ENCODE data around the gene NXNL2.

Gene NXNL2

DNA sequence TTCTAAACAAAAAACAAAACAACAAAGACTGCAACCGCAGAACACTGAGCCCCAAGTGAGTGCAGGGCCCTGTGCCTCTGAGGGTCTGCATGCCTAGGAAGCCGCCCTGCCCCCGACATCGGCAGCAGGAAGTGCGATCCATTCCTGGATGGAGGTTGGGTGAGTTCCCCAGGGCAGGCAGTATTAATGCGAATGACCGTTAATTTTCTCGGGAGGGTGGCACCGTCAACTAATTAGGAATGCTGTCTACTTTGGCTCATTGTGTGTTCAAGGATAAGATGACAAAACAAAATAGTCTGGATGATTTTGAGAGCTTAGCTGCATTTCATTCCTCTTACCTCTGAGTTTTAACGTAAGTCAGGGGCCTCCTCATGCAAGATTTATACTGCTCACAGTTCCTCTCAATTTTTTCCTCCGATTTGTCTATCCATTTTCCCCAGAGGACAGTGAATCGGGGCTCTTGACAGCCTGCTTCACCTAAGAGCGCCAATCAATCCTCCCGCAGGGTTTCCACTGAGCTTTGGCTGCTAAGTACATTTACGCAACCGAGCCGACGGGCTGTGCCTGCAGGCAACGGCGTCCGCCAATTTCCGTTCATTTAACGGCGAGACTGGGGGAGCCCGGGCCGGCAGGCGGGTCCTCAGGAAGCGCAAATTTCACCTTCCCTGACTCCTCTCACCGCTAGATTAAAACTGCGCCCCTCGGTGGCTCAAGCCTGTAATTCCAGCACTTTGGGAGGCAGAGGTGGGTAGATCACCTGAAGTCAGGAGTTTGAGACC, 2.9 kb upstream of the NXNL2 start:
- DNase-seq (ENCODE audit: low read depth in 3 of 3): no peak

DNA sequence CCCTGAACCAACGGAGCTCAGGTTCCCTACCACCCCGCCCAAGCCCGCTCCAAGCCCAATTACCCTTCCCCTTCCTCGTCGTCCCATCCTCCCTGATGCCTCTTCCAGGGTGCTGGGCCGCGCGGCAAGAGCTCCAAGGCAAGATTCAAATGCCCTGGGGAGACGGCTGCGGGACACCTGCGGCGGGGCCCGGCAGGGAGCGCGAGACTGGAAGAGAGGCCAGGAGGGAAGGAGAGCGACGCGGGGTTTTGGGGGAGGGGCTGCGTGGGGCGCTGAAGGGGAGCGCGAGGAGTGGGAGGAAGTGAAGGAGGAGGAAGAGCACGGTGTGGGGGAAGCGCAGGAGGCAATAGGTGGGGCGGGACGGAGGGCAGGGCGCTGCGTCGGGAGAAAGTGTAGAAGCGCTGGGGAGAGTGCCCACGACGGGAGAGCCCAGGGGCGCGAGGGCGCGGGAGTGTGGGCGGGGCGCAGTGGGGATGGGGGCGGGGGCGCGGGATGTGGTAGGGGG, 975 bp upstream of the NXNL2 start:
- no peak for DNase-seq (ENCODE audit: low read depth in 3 of 3)

DNA sequence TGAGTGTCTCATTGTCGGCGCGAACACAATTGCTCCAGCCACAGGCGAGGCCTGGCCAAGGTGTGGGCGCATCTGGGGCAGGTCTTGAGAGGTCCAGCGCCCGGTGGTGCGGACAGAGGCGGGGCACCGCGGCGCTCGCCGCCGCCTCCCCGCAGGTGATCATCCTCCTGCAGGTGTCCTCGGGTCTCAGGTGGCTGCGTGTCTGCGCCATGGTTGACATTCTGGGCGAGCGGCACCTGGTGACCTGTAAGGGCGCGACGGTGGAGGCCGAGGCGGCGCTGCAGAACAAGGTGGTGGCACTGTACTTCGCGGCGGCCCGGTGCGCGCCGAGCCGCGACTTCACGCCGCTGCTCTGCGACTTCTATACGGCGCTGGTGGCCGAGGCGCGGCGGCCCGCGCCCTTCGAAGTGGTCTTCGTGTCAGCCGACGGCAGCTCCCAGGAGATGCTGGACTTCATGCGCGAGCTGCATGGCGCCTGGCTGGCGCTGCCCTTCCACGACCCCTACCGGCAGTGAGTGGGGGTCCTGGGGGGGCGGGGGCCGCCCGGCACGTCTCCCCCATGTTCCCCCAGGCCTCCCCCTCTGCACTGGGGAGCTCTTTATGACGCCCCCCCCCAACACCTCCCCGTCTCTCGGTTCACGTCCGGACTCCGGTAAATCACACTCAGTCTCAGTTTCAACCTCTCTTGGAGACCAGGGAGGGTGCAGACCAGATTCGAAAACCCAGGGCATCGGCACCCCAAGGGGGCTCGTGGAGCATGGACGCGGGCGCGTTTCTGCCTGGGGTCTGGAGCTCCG, 446 bp downstream of the NXNL2 start:
- no peak for DNase-seq (ENCODE audit: low read depth in 3 of 3)

DNA sequence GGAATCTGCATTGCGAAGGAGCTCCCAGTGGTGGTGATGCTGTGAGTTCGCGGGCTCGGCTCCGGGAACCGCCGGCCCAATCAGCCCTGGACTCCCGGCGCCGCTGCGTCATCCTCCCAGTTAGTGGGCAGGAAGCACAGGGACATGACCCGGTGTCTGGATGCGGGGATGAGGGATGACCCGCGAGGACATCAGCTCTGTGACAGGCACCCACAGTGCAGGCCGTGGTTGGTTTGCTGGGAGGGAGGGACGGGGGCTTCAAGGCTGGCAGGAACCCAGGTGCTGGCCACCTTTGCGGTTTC, 996 bp downstream of the NXNL2 start:
- DNase-seq (ENCODE audit: low read depth in 3 of 3): no peak

DNA sequence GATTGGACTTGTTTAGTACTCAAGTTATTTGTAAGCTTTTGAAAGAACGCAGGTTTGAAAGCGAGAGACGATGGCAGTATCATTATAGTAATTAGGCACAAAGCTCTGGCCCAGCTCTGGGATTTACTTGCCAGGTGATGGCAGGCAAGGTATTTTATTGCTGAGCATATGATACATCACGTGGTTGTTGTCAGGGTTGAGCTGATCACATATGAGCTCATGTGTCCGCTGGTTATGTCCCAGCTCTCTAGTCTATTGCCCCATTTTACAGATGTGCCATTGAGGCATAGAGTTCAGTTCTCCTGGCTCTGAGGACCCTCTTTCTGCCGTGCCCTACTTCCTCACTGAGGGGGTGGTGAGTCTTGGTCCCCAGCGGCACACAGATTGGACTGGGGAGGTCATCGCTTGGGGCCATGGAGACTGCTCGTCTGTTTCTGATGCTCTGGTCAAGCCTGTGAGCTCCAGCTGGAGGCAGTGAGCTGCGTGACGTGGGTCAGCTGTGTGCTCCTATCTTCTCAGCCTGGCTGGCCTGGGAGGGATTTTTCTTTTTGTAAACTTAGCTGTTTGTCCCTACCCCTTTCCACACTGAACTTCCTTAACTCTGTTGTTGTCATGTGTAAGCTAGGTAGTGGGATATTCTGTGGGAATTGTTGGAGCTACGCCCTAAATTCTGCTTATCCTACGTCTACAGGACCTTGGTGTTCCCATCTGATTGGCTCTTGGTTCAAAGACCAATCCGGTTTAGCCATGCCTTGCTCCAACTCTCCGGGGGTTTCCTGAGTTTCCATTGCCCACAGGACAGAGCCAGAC, 2.2 kb downstream of the NXNL2 start:
- DNase-seq (ENCODE audit: low read depth in 3 of 3): no peak

DNA sequence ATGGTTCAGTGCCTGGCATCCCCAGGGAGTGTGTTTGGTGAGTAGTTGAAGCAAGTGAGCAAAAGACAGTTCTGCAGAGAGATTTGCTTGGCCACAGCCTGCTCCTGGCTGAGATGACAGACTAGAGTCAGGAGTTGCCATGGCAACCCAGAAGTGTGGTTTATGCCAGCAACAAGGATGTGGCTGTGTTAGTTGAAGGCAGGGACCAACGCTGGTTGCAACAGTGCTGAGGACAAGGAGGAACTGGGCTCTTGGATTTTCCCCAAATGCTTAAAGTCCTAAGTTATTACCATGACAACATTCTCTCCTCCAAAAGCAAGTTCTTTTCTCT, 2.7 kb downstream of the NXNL2 start:
- DNase-seq (ENCODE audit: low read depth in 3 of 3): no peak

DNA sequence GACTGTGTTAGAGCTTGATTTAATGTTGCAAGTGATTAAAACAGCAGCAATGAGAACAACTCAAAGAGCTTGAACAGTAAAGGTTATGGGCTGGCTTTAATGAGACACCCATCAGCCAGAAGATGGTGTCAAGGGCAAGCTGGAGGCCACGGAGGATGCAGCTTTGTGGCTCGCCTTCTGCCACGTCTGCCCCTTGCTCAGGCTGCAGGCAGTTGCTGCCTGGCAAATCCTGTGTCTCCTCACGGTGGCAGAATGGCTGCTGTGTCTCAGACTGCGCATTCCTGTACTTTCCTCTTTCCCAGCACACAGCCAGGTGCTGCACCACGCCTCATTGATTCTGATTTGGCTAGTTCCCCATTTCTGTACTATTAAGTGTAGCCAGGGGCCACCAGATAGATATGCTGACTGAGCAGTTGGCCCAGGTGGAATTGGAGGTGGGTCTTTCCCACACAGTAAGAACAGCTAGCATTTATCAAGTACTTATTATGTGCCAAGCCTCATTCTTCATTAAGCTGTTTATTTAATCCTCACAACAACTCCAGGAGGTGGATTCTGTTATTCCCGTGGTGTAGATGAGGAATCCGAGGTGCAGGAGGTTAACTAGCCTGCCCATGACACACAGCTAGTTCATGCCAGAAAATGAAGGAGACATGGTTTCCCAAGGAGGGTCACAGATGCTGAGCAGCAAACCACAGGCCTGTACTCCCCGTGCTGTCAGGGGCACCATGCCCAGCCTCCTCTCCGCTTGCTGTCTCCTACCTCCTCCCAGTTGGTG, 3.5 kb downstream of the NXNL2 start:
- no peak for DNase-seq (ENCODE audit: low read depth in 3 of 3)

DNA sequence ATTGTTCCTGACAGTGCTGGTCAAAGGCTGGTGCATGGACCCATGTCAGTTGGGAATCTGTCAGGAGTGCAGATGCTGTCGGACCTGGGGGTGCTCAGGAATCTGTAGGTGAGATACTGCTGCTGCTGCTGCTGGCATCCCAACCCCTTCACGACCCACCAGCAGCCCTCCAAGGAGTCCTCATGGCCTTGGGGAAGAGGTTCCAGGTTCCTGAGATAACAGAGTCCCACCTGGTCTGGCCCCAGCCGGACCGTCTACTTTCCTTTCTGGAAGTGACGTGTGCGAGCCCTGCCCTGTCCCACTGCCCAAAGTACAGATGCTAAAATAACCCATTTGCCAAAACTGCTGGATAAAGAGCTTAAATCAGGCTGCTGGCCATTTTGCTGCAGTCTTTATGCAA, 4.3 kb downstream of the NXNL2 start:
- DNase-seq (ENCODE audit: low read depth in 3 of 3): no peak

DNA sequence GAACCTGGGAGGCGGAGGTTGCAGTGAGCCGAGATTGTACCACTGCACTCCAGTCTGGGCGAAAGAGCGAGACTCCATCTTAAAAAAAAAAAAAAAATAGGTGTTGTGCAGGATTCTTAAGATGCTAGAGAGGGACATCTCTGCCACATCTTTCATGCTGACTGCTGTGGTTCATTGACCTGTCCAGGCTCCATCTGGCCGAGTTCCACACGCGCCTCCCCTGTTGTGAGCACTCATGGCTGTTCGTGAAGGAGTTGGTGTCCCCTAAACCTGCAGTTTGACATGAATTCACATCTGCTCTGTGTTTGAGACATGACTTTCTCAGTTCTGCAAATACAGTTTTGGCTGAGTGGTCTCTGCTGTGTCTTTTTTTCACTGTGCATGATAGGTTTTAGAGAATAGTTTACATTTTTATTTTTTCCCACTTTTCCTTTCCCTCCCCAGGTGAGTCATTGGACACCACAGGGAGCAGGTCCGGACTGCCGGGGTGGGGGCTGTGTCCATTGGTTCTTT, 5.3 kb downstream of the NXNL2 start:
- no peak for DNase-seq (ENCODE audit: low read depth in 3 of 3)

DNA sequence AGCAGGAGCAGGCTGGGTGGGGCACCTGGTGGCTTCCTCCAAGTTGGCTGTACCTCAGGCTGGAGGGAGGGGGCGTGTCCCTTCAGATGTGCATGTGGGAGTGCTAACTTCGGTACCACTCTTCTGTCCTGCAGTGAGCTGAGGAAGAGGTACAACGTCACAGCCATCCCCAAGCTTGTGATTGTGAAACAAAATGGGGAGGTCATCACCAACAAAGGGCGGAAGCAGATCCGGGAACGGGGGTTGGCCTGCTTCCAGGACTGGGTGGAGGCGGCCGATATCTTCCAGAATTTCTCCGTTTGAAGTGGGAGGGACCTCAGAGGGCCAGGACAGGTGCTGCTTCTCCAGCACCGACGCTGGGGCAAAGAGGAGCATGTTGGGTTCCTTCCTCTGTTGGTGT, 9.3 kb downstream of the NXNL2 start:
- no peak for DNase-seq (ENCODE audit: low read depth in 3 of 3)

DNA sequence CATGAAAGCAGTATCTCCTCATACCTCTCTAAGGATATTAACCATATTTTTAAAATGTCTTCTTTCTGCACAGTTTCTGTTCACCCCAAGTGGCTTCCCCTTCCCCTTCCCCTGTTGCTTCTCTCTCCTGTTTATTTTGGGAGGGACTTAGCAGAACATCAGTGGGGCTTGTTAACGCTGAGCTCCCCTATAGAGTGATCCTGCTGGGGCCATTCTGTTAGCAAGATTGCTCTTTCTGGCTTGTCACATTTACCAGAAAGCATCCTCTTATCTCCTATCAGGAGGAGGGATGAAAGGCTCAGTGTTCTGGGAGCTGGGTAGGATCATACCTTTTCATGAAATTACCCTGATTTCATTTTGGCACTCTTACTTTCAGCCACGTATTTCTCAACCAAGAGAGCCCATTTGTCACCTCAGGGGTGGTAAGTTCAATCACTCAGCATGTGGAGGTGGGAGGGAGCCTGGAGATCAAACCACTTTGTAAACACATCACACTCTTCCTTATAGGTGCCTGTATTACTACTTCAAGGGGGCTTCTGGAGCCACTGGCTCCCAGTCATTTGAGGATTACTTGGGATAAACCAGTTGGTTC, 16.7 kb downstream of the NXNL2 start:
- DNase-seq (ENCODE audit: low read depth in 3 of 3): no peak

DNA sequence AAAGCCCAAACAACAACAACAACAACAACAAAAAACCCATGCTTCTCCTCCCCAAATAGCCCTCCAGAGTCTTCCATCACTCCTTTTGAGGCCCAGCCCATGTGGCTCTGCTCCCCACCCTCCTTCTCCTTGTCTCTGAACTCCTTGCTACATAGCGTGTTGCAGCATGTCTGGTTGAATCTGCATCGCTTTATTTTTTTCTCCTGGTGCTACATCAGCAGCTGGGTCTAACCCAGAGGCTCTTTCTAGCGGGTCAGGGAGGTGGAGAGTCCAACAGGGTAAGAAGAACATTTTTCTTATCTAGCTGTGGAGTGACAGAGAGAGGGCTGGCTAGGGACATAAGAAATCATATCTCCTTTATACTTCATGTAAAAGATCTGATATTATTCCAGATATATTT, 18.4 kb downstream of the NXNL2 start:
- no peak for DNase-seq (ENCODE audit: low read depth in 3 of 3)

DNA sequence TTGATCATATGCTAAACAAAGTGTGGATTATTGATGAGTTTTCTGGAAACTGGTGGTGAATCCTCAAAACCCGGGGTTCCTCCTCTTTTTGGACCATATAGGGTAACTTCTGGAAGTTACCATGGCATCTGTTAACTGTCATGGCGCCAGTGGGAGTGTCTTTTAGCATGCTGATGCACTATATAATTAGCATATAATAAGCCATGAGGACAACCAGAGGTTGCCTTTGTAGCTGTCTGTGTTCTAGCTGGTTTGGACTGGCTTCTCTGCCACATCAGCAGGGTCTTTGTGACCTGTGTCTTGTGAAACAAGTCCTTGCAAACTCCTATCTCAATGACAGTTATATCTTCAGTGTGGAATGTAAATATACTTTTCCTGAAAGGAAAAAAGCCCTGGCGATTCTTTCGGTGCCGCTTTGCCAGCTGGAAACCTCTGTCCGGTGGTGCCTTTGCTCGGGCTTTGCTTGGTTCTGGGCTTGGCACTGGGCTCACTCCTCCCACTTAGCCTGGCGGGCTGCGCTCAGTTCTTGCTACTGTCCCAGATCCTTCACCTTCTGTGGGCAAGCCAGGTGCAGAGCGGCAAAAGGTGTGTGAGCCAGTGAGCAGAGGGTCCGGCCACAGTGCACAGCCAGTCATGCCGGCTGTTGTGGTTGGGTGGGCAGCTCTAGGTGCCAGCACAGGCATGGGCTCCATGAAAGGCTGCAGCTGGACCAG, 20.4 kb downstream of the NXNL2 start:
- DNase-seq (ENCODE audit: low read depth in 3 of 3): no peak

DNA sequence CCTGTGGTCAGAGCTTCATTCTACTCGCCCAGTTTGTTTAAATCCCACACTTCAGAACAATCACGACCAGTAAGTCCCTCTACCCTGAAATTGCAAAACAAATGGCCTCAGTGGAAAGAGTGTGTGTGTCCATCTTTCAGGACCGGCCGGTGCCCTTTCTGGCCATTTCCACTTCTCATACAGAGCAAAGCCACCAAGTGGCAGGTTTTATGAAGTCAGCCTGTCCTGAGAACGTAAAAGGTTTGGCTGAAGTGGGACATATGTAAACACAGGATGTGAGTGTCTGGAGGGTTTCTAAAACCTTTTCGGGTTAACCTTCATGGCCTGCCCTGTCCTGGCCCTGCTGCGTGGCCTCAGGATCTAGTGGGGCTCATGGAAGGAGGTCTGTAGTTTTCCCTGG, 24.7 kb downstream of the NXNL2 start:
- DNase-seq (ENCODE audit: low read depth in 3 of 3): no peak

DNA sequence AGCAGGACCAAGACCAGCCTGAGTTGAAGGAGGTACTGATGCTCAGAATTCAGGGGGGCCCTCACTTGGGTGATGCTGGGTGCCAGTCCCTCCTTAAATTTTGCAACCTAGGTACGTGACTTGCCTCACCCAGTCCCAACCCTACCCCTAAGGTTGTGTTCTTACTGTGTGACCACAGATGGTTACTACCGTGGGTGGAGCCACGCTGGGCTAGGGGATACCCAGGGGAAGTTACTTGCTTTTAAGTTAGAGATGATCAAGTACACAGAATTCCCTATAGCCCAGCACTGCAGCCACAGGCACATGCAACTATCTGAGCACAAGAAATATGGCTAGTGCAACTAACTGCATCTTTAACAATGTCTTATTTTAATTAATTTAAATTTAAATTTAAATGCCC, 32.9 kb downstream of the NXNL2 start:
- DNase-seq (ENCODE audit: low read depth in 3 of 3): no peak

DNA sequence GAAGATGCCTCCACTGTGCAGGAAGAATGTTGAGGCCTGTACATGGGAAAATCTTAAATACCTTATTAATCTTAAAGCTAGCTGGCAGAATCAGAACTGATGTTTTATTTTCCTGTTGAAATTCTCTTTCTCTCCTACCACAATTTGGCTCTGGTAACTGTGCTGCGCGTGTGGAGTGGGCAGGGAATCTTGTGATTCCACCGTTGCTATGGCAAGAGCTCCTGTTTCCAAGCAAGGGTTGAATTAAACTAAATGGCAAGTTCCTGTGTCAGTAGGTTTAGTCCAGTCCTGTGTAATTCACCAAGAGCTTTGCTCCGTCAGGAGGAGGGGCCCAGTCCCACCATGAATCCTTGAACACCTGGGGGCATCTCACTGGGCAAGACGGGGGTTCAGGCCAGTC, 36.4 kb downstream of the NXNL2 start:
- DNase-seq (ENCODE audit: low read depth in 3 of 3): no peak

DNA sequence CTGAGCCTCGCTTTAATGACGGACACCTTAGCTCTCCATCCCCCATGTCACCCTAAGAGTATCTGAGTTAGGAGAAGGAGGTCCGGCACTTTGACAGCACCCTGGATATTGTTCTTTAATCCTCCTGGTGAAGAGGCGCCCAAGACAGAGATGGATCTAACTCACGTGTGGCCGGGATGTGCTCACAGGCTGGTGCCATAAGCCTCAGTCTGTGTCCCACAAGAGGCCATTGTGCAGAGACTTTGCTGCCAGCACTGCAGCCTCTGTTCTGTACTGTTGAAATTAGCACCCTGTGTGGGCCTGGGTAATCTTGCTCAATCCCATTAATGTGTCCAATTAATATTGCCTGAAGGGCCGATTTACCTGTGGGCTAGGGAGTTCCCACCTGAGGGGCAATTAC, 37.7 kb downstream of the NXNL2 start:
- DNase-seq (ENCODE audit: low read depth in 3 of 3): no peak

DNA sequence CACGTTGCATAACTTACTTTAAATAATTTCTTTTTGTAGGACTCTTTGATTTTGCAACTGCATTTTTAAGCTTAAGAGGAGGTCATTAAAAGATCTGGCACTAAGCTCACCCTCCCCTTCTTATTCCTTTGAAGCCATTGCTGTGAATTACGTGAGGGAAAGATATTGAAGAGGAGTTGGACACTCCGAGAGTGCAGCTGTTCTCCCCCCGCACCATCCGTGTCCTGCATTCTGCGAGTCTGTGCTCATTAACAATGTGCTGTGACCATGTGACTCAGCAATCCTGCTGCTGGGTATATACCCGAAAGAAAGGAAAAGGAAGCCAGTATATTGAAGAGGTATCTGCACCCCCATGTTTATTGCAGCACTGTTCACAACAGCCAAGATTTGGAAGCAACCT, 40.0 kb downstream of the NXNL2 start:
- no peak for DNase-seq (ENCODE audit: low read depth in 3 of 3)

DNA sequence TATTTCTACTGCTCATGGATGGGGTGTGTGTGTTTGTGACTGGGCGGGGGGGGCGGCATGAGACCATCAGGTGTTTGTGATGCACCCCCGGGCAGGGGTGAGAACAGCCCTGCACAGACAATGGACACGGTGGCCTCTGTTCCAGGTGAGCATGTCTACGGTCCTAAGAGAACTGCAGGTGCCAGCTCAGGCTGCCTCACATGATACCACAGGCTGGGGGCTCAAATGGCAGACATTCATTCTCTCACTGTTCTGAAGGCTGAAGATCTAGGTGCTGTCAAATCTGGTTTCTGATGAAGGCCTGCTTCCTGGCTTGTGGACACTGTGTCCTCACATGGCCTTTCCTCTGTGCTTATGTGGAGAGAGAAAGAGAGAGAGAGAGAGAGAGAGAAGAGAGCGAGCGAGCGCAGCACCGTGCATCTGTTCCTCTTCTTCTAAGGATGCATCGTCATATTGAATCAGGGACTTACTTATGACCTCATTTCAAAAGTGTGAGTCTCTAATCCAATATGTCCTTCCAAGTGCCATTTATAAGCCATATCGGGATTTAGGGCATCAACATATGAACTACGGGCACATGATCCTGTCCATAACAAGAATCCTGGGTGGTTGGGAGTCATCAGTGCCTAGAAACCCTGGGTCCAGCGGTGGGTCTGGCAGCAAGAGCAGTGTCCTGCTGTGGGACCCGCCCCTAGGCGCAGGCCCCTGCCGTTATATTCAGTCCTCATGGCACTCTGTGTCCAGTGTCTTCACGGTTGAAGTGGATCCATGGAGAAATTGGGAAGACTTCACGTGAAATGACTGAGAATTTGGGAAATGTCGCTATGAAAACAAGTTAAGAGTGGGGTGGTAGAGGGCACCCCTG, 42.5 kb downstream of the NXNL2 start:
- no peak for DNase-seq (ENCODE audit: low read depth in 3 of 3)

Measured in stimulated activated CD4-positive, alpha-beta T cell treated with anti-CD3 and anti-CD28 coated beads, TNF-alpha, amount 100 ng/mL, for 48 hours (primary cell).